OCI-LY7 (cell line): ENCODE measurements around the gene SMOC1.

ENCODE experiments used
- CTCF ChIP-seq: fragments of 200-600 bp; sonication (generic); conservative IDR thresholded peaks from 2 replicates; pipeline ENCODE4 v1.5.1; 2014; ENCODE audit warnings: mild to moderate bottlenecking, antibody characterized with exemption, low read length, moderate library complexity, mixed read lengths
- EZH2phosphoT487 ChIP-seq: fragments of 200-600 bp; sonication (generic); IDR thresholded peaks from 2 replicates; pipeline ENCODE4 v1.6.1; 2018; ENCODE audit warnings: low read depth, borderline replicate concordance, mild to moderate bottlenecking, mixed run types, antibody characterized with exemption, low read length, moderate library complexity, mixed read lengths

GRCh38 chr14:70022771-70023445 lies 143.7 kb downstream of the SMOC1 start:
- TF ChIP-seq CTCF (no peak), EZH2phosphoT487 (no peak)
